NB4 (cell line): Measurements from ENCODE around the gene LRMDA.

Experiments
- MYC ChIP-seq: IDR thresholded peaks from 2 replicates; pipeline ENCODE4 v1.6.1; 2011; ENCODE audit warnings: low read depth, low read length
- POLR2A ChIP-seq: IDR thresholded peaks from 2 replicates; pipeline ENCODE4 v1.6.1; 2011; ENCODE audit warnings: mild to moderate bottlenecking; ENCODE audit not compliant: insufficient read length; ENCODE audit errors: extremely low read depth
- TF ChIP-seq, protein P1 (sequence below): IDR thresholded peaks from one replicate; pipeline ENCODE4 v1.5.1; 2012; ENCODE audit warnings: low read depth, low read length
- TF ChIP-seq, protein P2 (sequence below): IDR thresholded peaks from 2 replicates; pipeline ENCODE4 v1.6.1; 2011; ENCODE audit warnings: low read depth, low read length

DNA sequence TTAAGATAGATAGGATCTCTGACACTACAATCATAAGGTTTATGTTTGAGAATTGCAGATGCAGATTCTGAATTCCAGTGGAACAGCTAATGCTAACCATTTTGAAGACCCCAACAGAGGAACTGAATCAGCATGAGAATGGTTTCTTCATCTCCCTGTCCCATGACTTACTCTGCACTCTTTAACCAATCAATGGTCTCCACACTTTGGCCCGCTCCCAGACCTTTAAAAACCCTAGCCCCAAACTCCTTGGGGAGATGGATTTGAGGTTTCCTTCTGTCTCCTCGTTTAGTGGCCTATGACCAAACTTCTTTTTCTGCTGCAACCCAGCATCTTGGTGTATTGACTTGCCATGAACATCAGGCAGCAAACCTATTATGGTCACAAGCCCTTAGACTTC lies 804.9 kb downstream of the LRMDA start:
- TF ChIP-seq, protein P1, sequence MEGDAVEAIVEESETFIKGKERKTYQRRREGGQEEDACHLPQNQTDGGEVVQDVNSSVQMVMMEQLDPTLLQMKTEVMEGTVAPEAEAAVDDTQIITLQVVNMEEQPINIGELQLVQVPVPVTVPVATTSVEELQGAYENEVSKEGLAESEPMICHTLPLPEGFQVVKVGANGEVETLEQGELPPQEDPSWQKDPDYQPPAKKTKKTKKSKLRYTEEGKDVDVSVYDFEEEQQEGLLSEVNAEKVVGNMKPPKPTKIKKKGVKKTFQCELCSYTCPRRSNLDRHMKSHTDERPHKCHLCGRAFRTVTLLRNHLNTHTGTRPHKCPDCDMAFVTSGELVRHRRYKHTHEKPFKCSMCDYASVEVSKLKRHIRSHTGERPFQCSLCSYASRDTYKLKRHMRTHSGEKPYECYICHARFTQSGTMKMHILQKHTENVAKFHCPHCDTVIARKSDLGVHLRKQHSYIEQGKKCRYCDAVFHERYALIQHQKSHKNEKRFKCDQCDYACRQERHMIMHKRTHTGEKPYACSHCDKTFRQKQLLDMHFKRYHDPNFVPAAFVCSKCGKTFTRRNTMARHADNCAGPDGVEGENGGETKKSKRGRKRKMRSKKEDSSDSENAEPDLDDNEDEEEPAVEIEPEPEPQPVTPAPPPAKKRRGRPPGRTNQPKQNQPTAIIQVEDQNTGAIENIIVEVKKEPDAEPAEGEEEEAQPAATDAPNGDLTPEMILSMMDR: no peak
- TF ChIP-seq POLR2A (no peak), MYC (no peak)
- TF ChIP-seq, protein P2, sequence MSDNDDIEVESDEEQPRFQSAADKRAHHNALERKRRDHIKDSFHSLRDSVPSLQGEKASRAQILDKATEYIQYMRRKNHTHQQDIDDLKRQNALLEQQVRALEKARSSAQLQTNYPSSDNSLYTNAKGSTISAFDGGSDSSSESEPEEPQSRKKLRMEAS: no peak
